HG02938 (cell line): Measurements from ENCODE around the gene MOSMO.

Source experiments
- ATAC-seq: cut with Tn5 transposase; IDR thresholded peaks from one replicate; pipeline ENCODE4 v1.9.1; 2021; ENCODE audit warnings: mild to moderate bottlenecking, moderate library complexity; ENCODE audit not compliant: unreplicated experiment

Gene MOSMO

GRCh38 chr16:22007509-22008214, at the start of gene MOSMO:
MOSMO (plus strand) TSS chr16:22008111; CDS start chr16:22008302, 191 bp downstream.
- ATAC-seq: no peak

- no peak for ATAC-seq
Observed at GRCh38 chr16:21959050-21959449, 48.9 kb upstream of the MOSMO start.

GRCh38 chr16:21962475-21962874, 45.4 kb upstream of the MOSMO start:
- ATAC-seq: no peak

- no peak for ATAC-seq
Observed at GRCh38 chr16:21963887-21964286, 44.0 kb upstream of the MOSMO start.

- ATAC-seq: no peak
Observed at GRCh38 chr16:21964353-21964752, 43.6 kb upstream of the MOSMO start.

GRCh38 chr16:21971856-21972255, 36.1 kb upstream of the MOSMO start:
- no peak for ATAC-seq

DNA sequence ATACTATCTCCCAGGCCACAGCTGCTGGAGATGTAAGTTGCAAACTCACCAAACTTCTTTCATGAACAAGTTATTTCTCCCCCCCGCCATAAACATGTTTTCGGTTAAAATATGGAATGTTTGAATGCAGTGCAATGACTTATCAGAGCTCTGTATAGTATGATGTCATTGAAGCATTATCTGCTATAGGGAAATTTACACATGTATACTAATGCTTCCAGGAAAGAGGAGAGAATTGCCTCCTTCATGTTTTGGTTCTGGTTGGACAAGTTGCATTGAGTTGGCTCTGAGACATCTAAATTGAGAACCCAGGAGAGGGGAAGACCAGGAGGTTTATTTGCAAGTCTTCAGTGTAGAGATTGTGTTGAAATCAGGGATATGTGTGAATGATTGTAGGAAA, 34.0 kb upstream of the MOSMO start:
- no peak for ATAC-seq

DNA sequence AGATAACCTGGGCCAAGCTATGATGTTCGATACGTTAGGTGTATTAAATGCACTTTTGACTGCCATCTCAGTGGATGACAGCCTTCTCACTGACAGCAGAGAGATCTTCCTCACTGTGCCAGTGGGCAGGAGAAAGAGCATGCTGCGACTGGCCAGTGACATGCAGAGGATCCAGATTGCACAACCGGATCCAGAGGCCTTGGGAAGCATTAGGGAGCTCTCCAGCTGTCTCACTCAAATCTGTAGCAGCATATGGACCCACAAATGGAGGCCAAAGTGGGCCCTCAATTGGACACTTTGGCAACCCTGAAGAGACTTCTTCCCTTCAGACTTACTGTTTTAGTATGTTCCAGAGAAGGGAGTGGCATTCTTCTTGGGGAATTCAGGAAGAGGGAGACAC, 27.9 kb upstream of the MOSMO start:
- no peak for ATAC-seq

GRCh38 chr16:21982108-21982507, 25.8 kb upstream of the MOSMO start:
- no peak for ATAC-seq

GRCh38 chr16:21984062-21984461, 23.8 kb upstream of the MOSMO start:
- ATAC-seq: no peak

- no peak for ATAC-seq
Observed at GRCh38 chr16:21985524-21985923, 22.4 kb upstream of the MOSMO start.

- ATAC-seq: no peak
Observed at GRCh38 chr16:21986692-21987246, 21.1 kb upstream of the MOSMO start.

DNA sequence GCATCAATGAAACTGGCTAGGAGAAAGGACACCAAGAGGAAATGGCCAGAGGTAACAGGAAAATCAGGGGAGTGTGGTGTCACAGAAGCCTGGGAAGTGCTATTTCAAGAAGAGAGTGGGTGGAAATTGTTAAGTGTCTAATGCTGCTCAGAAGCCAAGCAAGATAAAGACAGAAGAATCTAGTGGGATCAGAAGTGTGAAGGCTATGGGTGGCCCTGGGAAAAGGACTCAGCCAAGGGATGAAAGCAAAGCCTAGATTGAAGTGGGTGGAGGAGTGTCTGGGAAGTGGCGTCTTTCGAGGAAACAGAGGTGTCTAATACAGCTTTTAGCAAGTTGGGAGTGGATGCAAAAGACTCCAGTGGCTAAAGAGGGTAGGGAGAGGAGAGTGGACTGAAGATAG, 20.4 kb upstream of the MOSMO start:
- ATAC-seq: no peak

GRCh38 chr16:21989133-21989532, 18.8 kb upstream of the MOSMO start:
- ATAC-seq: no peak

GRCh38 chr16:21989751-21990150, 18.2 kb upstream of the MOSMO start:
- no peak for ATAC-seq

GRCh38 chr16:21990381-21990944, 17.4 kb upstream of the MOSMO start:
- no peak for ATAC-seq

- no peak for ATAC-seq
Observed at GRCh38 chr16:21991621-21992020, 16.3 kb upstream of the MOSMO start.

DNA sequence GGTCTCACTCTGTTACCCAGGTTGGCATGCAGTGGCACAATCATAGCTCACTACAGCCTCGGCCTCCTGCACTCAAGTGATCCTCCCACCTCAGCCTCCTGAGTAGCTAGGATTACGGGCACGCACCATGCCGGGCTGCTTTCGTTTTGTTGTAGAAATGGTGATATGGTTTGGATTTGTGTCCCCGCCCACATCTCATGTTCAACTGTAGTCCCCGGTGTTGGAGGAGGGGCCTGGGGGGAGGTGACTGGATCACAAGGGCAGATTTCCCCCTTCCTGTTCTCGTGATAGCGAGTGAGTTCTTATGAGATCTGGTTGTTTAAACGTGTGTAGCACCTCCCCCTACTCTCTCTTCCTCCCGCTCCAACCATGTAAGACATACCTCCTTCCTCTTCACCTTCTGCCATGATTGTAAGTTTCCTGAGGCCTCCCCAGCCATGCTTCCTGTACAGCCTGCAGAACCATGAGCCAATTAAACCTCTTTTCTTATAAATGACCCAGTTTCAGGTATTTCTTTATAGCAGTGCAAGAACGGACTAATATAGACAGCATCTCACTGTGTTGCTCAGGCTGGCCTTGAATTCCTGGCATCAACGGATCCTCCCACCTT, 12.9 kb upstream of the MOSMO start:
- no peak for ATAC-seq

DNA sequence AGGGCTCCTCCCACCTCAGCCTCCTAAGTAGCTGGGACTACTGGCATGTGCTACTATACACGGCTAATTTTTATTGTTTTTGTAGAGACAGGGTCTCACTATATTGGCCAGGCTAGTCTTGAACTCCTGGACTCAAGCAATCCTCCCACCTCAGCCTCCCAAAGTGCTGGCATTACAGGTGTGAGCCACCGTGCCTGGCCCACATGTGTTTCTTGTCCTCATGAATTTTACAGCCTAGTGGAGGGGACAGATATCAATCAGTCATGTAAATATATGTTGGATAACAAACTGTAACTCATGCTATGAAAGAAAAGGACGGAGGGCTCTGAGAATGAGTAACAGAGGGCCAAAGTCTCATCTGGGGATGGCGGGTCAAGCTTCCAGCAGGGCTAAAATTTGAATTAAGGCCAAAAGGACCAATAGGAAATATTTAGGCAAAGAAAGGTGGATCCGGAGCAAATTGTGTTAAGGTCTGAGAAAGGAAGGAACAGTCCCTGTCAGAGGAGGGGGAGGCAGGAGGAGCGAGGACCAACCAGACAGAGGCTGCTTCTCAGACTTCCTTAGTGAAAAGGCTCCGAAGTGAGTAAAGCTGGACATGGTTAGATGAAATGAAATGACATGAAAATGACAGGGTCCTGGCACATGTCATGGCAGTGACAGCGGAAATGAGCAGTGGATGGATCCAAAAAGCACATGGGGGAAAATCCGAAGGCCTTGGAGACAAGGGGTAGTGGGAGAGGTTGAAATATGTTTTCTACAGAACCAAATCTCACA, 10.8 kb upstream of the MOSMO start:
- ATAC-seq: no peak

- no peak for ATAC-seq
Observed at GRCh38 chr16:21997697-21998480, 10.0 kb upstream of the MOSMO start.

DNA sequence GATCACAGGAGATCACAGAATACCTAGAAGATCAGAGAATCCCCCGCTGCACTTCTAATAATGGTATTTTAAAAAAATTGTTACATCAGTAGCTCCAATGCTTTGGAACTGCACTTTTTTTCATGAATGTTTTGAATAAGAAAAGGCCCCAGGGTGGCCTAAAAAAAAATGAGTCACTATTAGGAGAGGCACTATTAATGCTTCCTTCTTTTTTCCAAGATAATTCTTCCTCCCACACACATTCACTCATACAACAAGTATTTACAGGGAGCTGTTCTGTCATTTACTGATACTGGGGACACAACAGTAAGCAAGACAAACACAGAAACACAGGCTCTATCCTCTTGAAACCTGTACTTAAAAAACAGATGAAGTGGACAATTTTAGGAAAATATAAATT, 6.3 kb upstream of the MOSMO start:
- no peak for ATAC-seq
